ENCODE results near the gene AP5B1.
"Not testable (repeated sequence)": the region's sequence is repeated elsewhere in the genome, so short reads cannot be mapped to it uniquely, and the experiment has no call there.

AP5B1 gene

GRCh38 chr11:65764434-65764833 lies 16.3 kb downstream of the AP5B1 start:
- H4K20me1 ChIP-seq (ENCODE audit: insufficient read depth, low read length), result no peaks in the 10 kb centered on the region
- H3K27ac ChIP-seq (ENCODE audit: low read depth, low read length, poor library complexity, severe bottlenecking), result no peak overlapping the region
- no peak overlapping the region for H3K9ac ChIP-seq (ENCODE audit: low read length)
- no peaks in the 10 kb centered on the region for H3K9me3 ChIP-seq (ENCODE audit: low read length)
- H3K27me3 ChIP-seq (ENCODE audit: insufficient read depth, low read length), result 0 out of 2 replicates have a peak, but pooled peaks cover 4% of the 10 kb centered on the region
- no peaks in the 10 kb centered on the region for H3K9me2 ChIP-seq (ENCODE audit: low read depth, low read length)
- no peak overlapping the region for H3K4me2 ChIP-seq (ENCODE audit: low read length)
- H3K79me2 ChIP-seq (ENCODE audit: insufficient read depth, low read length), result no peaks in the 10 kb centered on the region
- no peaks in the 10 kb centered on the region for H3F3A ChIP-seq (ENCODE audit: insufficient read depth, low read length)
- H3K36me3 ChIP-seq (ENCODE audit: insufficient read depth, low read length), result no peaks in the 10 kb centered on the region; the same call in 1 of the 2 replicates
- H3K4me1 ChIP-seq (ENCODE audit: insufficient read depth, low read length, severe bottlenecking), result no peaks in the 10 kb centered on the region
- no peak overlapping the region for H3K4me3 ChIP-seq (ENCODE audit: low read depth, low read length, poor library complexity, severe bottlenecking)
- TF ChIP-seq CTCF (IDR thresholded peaks at IDR 0.05; ENCODE audit: low read length) (no peak), EZH2 (IDR thresholded peaks at IDR 0.05; ENCODE audit: borderline replicate concordance, low read length) (no peak)
- no peak overlapping the region for H2AFZ ChIP-seq (ENCODE audit: low read length)

- not testable (repeated sequence) for H3K9me2 ChIP-seq (ENCODE audit: low read depth, low read length); H3F3A ChIP-seq (ENCODE audit: insufficient read depth, low read length); H3K27ac ChIP-seq (ENCODE audit: low read depth, low read length, poor library complexity, severe bottlenecking); H3K36me3 ChIP-seq (ENCODE audit: insufficient read depth, low read length); H3K9me3 ChIP-seq (ENCODE audit: low read length); H4K20me1 ChIP-seq (ENCODE audit: insufficient read depth, low read length); H2AFZ ChIP-seq (ENCODE audit: low read length); H3K27me3 ChIP-seq (ENCODE audit: insufficient read depth, low read length); H3K4me1 ChIP-seq (ENCODE audit: insufficient read depth, low read length, severe bottlenecking); H3K4me2 ChIP-seq (ENCODE audit: low read length); H3K79me2 ChIP-seq (ENCODE audit: insufficient read depth, low read length); H3K9ac ChIP-seq (ENCODE audit: low read length); H3K4me3 ChIP-seq (ENCODE audit: low read depth, low read length, poor library complexity, severe bottlenecking)
Observed at GRCh38 chr11:65762816-65763215, 18.0 kb downstream of the AP5B1 start.

- H3K9me3 ChIP-seq (ENCODE audit: low read length); H3K27ac ChIP-seq (ENCODE audit: low read depth, low read length, poor library complexity, severe bottlenecking); H3K27me3 ChIP-seq (ENCODE audit: insufficient read depth, low read length): not testable (repeated sequence)
Observed at GRCh38 chr11:65762169-65762568, 18.6 kb downstream of the AP5B1 start.

GRCh38 chr11:65745049-65745448 lies 35.7 kb downstream of the AP5B1 start:
- Histone ChIP-seq H4K20me1 (ENCODE audit: insufficient read depth, low read length) (no peaks in the 10 kb centered on the region), H3K27ac (ENCODE audit: low read depth, low read length, poor library complexity, severe bottlenecking) (no peak overlapping the region), H3K4me1 (ENCODE audit: insufficient read depth, low read length, severe bottlenecking) (no peaks in the 10 kb centered on the region), H3K9ac (ENCODE audit: low read length) (no peak overlapping the region), H3K9me2 (ENCODE audit: low read depth, low read length) (no peaks in the 10 kb centered on the region), H3K79me2 (ENCODE audit: insufficient read depth, low read length) (no peaks in the 10 kb centered on the region), H3K9me3 (ENCODE audit: low read length) (no peaks in the 10 kb centered on the region), H3K27me3 (ENCODE audit: insufficient read depth, low read length) (peaks cover 19% of the 10 kb centered on the region; the same call in 1 of the 2 replicates), H3K4me2 (ENCODE audit: low read length) (no peak overlapping the region), H3K4me3 (ENCODE audit: low read depth, low read length, poor library complexity, severe bottlenecking) (no peak overlapping the region), H3K36me3 (ENCODE audit: insufficient read depth, low read length) (no peaks in the 10 kb centered on the region; the same call in 1 of the 2 replicates), H3F3A (ENCODE audit: insufficient read depth, low read length) (no peaks in the 10 kb centered on the region), H2AFZ (ENCODE audit: low read length) (no peak overlapping the region)
- no peak for TF ChIP-seq CTCF (IDR thresholded peaks at IDR 0.05; ENCODE audit: low read length)
- no peak for TF ChIP-seq EZH2 (IDR thresholded peaks at IDR 0.05; ENCODE audit: borderline replicate concordance, low read length)

More at GRCh38 chr11:65762169-65762568, 18.6 kb downstream of the AP5B1 start:
- H3K4me1 ChIP-seq (ENCODE audit: insufficient read depth, low read length, severe bottlenecking); H3F3A ChIP-seq (ENCODE audit: insufficient read depth, low read length); H3K36me3 ChIP-seq (ENCODE audit: insufficient read depth, low read length); H3K9me2 ChIP-seq (ENCODE audit: low read depth, low read length); H3K4me3 ChIP-seq (ENCODE audit: low read depth, low read length, poor library complexity, severe bottlenecking); H4K20me1 ChIP-seq (ENCODE audit: insufficient read depth, low read length); H3K79me2 ChIP-seq (ENCODE audit: insufficient read depth, low read length); H3K4me2 ChIP-seq (ENCODE audit: low read length); H2AFZ ChIP-seq (ENCODE audit: low read length); H3K9ac ChIP-seq (ENCODE audit: low read length): not testable (repeated sequence)

Data from OCI-LY1 (cell line).